C4-2B (cell line): ENCODE results near the gene CHTF18.

Experiments
- ZFX ChIP-seq: fragments of 450-650 bp; IDR thresholded peaks from 2 replicates; pipeline ENCODE4 v1.6.1; 2017
- TF ChIP-seq, protein P1 (sequence below): fragments of 450-650 bp; conservative IDR thresholded peaks from 2 replicates; pipeline ENCODE4 v1.5.1; 2017; ENCODE audit warnings: mild to moderate bottlenecking

DNA sequence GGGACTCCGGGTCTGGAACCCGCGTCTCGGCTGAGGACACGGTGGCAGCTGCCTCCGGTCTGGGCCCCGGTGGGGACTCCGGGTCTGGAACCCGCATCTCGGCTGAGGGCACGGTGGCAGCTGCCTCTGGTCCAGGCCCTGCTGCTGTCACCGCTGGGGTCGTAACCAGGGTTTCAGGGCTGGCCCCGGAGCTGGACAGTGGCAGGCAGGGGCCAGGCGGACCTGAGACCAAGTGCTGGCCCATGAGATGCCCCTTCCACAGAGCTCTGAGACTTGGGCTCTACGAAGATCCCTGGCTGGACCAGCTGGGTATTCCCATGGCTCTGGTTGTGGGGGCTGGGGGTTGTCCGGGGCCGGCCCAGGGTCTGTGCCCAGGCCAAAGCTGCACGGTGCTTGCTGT, 4.0 kb upstream of the CHTF18 start:
- TF ChIP-seq, protein P1, sequence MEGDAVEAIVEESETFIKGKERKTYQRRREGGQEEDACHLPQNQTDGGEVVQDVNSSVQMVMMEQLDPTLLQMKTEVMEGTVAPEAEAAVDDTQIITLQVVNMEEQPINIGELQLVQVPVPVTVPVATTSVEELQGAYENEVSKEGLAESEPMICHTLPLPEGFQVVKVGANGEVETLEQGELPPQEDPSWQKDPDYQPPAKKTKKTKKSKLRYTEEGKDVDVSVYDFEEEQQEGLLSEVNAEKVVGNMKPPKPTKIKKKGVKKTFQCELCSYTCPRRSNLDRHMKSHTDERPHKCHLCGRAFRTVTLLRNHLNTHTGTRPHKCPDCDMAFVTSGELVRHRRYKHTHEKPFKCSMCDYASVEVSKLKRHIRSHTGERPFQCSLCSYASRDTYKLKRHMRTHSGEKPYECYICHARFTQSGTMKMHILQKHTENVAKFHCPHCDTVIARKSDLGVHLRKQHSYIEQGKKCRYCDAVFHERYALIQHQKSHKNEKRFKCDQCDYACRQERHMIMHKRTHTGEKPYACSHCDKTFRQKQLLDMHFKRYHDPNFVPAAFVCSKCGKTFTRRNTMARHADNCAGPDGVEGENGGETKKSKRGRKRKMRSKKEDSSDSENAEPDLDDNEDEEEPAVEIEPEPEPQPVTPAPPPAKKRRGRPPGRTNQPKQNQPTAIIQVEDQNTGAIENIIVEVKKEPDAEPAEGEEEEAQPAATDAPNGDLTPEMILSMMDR: no peak
- no peak for TF ChIP-seq ZFX
